Measurements from ENCODE around the gene UBL7.

GRCh38 chr15:74443100-74443909 lies 17.7 kb downstream of the UBL7 start:
- no peak for TF ChIP-seq POLR2A (IDR thresholded peaks at IDR 0.05; ENCODE audit: low read depth, low read length)
- no peak for TF ChIP-seq TAF1 (IDR thresholded peaks at IDR 0.05; ENCODE audit: low read depth, low read length)
- TF ChIP-seq PAX5 (IDR thresholded peaks at IDR 0.05; ENCODE audit: insufficient read depth, low read length, severe bottlenecking) = no peak
- TF ChIP-seq POLR2AphosphoS5 (IDR thresholded peaks at IDR 0.05; ENCODE audit: low read depth, low read length) = no peak
- TF ChIP-seq SPI1 (IDR thresholded peaks at IDR 0.05; ENCODE audit: low read depth, low read length) = no peak
